Spleen (tissue), 7 donors: ENCODE measurements around the gene WIPI1.

Experiments used
- POLR2A ChIP-seq, 3 donors: fragments of 450-650 bp; IDR thresholded peaks; one replicate each; pipeline ENCODE4 v1.5.1; 2017; ENCODE audit warnings: antibody characterized with exemption in 3 of 3, mild to moderate bottlenecking in 1 of 3
- POLR2AphosphoS5 ChIP-seq, 3 donors: sonication (generic); formaldehyde crosslinking; IDR thresholded peaks; one replicate each; pipeline ENCODE4 v1.5.1; 2017; ENCODE audit warnings: antibody characterized with exemption in 3 of 3
- TF ChIP-seq, protein P1 (sequence below), 11 experiments: fragments of 200-600 bp in 7 of 11; fragments of 450-650 bp in 4 of 11; sonication (generic) in 4 of 11; IDR thresholded peaks in 8 of 11; conservative IDR thresholded peaks in 3 of 11; 1 replicate in 7 of 11; 2 replicates in 4 of 11; pipeline versions ENCODE4 v1.4.0 to v1.8.0; 2016 to 2021; ENCODE audit warnings: antibody characterized with exemption in 11 of 11, inconsistent platforms in 4 of 11, mild to moderate bottlenecking in 1 of 11
- donor health status: DM: no; HTN: no; CAD: no; lungs with moderate emphysema.
- donor health status: DM: no; HTN: no; CAD: no.
- donor health status: DM: no; HTN: no; CAD: no.

DNA sequence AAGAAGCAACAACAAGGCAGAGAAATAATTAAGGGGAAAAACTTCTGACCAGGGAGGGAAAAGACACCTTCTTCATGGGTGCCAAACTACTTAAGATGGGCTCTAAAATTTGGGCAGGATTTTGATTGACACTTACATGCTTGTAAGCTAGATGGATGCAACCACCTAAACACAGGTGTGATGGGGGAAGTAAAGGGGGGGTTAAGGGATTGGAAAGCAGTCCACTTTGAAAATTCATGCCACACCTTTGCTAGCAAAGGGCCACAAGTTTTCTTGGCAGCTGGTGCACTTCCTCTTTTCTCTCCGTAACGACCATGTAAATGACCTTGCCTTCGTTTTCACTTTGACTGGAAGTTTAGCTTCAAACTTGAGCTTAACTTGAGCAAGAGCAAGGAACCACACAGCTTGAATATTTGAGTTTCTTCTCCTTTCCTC is 40.6 kb upstream of the WIPI1 start:
- TF ChIP-seq, protein P1, sequence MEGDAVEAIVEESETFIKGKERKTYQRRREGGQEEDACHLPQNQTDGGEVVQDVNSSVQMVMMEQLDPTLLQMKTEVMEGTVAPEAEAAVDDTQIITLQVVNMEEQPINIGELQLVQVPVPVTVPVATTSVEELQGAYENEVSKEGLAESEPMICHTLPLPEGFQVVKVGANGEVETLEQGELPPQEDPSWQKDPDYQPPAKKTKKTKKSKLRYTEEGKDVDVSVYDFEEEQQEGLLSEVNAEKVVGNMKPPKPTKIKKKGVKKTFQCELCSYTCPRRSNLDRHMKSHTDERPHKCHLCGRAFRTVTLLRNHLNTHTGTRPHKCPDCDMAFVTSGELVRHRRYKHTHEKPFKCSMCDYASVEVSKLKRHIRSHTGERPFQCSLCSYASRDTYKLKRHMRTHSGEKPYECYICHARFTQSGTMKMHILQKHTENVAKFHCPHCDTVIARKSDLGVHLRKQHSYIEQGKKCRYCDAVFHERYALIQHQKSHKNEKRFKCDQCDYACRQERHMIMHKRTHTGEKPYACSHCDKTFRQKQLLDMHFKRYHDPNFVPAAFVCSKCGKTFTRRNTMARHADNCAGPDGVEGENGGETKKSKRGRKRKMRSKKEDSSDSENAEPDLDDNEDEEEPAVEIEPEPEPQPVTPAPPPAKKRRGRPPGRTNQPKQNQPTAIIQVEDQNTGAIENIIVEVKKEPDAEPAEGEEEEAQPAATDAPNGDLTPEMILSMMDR (IDR thresholded peaks at IDR 0.05 in 8 of 11, conservative IDR thresholded peaks at IDR 0.05 in 3 of 11), result no peak
- no peak for TF ChIP-seq POLR2A (IDR thresholded peaks at IDR 0.05)
- peak in 1 of 3 donors; percentile 52 for TF ChIP-seq POLR2AphosphoS5 (IDR thresholded peaks at IDR 0.05)
